ENCODE data around the gene WRAP73. TPM values are rescaled to one million over a fixed set of nuclear protein-coding genes. Genes with fewer than 3 reads are reported as not detected.

WRAP73 gene
- polyA plus RNA-seq, 2 of the 4 experiments (the other 2 are of a cell fraction), result 15.4 to 16.1 TPM

DNA sequence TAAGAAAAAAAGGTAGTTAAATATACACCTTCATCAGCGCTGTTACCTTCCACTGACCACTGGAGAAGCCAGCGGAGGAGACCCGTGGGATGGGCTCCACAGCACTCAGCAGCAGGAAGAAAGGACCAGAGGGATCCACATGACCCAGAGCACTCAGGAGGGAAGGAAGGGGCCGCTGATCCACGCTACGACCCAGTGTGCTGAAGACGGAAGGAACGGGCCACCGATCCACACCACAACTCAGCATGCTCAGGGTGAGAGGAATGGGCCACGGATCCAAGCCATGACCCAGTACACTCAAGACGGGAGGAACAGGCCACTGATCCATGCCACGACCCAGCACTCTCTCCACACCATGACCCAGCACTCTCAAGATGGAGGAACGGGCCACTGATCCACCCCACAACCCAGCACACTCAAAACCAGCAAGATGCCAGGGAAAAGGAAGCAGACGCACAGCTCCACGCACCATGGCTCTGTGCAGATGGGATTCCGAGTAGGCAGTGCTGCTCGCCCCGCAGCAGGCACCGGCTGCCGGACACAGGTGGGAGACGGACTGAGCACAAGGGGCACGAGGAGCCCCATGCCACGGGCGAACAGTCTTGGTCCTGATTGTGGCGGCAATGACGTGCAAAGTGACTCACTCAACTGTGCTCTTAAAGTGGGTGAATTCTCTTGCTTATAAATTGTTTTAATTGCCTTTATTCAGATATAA lies 8.7 kb downstream of the WRAP73 start:
- ATAC-seq (no peak), FAIRE-seq (no peak), DNase-seq (ENCODE audit: low read depth in 1 of 2, low spot score in 1 of 2) (no peak)
- Histone ChIP-seq H3K27ac (no peak overlapping the region), H3K4me2 (no peak overlapping the region), H3K9me3 (no peaks in the 10 kb centered on the region), H3K4me1 (no peaks in the 10 kb centered on the region), H3K4me3 (no peak overlapping the region)
- POLR2A ChIA-PET, result no interaction called here
- CTCF ChIA-PET, result interaction anchor here (1.0 to 1.2 kb wide), 2 partner anchors 150 to 188 kb away, joined by 3 read pairs; no protein-coding TSS in a partner anchor
- TF ChIP-seq NR3C1 (IDR thresholded peaks at IDR 0.05), result no peak
- no peak for TF ChIP-seq ESRRA (IDR thresholded peaks at IDR 0.05; ENCODE audit: borderline replicate concordance, low read length)
- 89% methylated on average over 21 of the region's 26 CpGs for WGBS (ENCODE audit: missing lambda C conversion rate)

DNA sequence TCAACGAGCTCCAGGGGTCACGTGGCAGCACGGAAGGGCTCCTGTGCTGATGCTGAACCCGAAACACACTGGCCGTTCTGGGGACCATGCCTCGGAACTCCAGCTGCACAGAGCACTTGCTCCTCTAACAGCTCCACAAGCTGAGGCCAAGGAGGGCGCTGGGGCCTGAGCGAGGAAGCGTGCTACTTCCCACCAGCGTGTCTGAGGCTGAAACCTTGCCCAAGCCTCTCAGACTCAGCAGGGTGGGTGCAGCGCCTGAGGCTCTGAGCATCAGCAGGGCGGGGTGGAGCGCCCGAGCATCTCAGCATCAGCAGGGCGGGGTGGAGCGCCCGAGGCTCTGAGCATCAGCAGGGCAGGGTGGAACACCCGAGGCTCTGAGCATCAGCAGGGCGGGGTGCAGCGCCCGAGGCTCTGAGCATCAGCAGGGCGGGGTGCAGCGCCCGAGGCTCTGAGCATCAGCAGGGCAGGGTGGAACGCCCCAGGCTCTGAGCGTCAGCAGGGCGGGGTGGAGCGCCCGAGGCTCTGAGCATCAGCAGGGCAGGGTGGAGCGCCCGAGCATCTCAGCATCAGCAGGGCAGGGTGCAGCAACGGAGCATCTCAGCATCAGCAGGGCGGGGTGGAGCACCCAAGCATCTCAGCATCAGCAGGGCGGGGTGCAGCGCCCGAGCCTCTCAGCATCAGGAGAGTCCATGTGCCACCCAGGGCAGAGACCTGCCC lies 9.6 kb downstream of the WRAP73 start:
- H3K4me1 ChIP-seq, result no peaks in the 10 kb centered on the region
- TF ChIP-seq NFE2L2 (conservative IDR thresholded peaks at IDR 0.05; ENCODE audit: low read length), result no peak
- TF ChIP-seq, protein P1, sequence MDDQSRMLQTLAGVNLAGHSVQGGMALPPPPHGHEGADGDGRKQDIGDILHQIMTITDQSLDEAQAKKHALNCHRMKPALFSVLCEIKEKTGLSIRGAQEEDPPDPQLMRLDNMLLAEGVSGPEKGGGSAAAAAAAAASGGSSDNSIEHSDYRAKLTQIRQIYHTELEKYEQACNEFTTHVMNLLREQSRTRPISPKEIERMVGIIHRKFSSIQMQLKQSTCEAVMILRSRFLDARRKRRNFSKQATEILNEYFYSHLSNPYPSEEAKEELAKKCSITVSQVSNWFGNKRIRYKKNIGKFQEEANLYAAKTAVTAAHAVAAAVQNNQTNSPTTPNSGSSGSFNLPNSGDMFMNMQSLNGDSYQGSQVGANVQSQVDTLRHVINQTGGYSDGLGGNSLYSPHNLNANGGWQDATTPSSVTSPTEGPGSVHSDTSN (IDR thresholded peaks at IDR 0.05), result no peak
- no peak for TF ChIP-seq ZFP36 (IDR thresholded peaks at IDR 0.05; ENCODE audit: borderline replicate concordance, partially characterized antibody)
- TF ChIP-seq, protein P2, sequence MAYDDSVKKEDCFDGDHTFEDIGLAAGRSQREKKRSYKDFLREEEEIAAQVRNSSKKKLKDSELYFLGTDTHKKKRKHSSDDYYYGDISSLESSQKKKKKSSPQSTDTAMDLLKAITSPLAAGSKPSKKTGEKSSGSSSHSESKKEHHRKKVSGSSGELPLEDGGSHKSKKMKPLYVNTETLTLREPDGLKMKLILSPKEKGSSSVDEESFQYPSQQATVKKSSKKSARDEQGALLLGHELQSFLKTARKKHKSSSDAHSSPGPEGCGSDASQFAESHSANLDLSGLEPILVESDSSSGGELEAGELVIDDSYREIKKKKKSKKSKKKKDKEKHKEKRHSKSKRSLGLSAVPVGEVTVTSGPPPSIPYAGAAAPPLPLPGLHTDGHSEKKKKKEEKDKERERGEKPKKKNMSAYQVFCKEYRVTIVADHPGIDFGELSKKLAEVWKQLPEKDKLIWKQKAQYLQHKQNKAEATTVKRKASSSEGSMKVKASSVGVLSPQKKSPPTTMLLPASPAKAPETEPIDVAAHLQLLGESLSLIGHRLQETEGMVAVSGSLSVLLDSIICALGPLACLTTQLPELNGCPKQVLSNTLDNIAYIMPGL (CRISPR knock-in tag; IDR thresholded peaks at IDR 0.05; ENCODE audit: borderline replicate concordance), result no peak
- no peak for TF ChIP-seq TFCP2L1 (CRISPR knock-in tag; IDR thresholded peaks at IDR 0.05)
- no peak for TF ChIP-seq HOXB5 (CRISPR knock-in tag; IDR thresholded peaks at IDR 0.05)
- TF ChIP-seq KDM5A (IDR thresholded peaks at IDR 0.05), result no peak
- TF ChIP-seq, protein P3, sequence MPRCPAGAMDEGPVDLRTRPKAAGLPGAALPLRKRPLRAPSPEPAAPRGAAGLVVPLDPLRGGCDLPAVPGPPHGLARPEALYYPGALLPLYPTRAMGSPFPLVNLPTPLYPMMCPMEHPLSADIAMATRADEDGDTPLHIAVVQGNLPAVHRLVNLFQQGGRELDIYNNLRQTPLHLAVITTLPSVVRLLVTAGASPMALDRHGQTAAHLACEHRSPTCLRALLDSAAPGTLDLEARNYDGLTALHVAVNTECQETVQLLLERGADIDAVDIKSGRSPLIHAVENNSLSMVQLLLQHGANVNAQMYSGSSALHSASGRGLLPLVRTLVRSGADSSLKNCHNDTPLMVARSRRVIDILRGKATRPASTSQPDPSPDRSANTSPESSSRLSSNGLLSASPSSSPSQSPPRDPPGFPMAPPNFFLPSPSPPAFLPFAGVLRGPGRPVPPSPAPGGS (IDR thresholded peaks at IDR 0.05), result no peak
- no peak for ATAC-seq
- ChIA-PET POLR2A (no interaction called here), CTCF (no interaction called here)
- no peak for FAIRE-seq
- 85% methylated on average over 8 of the region's 36 CpGs for WGBS (ENCODE audit: missing lambda C conversion rate)
- no peak overlapping the region for H3K4me2 ChIP-seq
- no peak overlapping the region for H3K27ac ChIP-seq
- no peaks in the 10 kb centered on the region for H3K9me3 ChIP-seq
- DNase-seq (ENCODE audit: low read depth in 1 of 2, low spot score in 1 of 2), result no peak
- no peak overlapping the region for H3K4me3 ChIP-seq

DNA sequence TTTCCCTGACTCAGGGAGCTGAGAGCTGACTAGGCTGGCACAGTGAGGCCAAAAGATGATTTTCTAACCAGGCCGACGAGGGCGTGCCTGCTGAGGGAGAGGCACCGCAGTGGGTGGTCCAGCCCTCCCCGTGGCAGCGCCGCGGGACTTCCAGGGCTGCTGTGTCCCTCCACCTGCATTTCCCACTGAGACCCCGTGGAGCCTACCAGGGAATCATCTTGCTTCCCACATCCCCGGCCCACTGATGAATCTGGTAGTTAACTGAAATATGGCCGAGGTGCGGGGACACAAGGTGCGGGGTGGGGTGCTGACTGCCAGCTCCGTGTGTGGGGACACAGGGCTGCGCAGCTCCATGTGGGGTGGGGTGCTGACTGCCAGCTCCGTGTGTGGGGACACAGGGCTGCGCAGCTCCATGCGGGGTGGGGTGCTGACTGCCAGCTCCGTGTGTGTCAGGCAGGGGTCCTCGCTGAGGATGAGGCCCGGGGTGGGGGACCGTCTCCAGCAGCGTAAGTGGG lies 10.4 kb downstream of the WRAP73 start:
- Histone ChIP-seq H3K4me3 (no peak overlapping the region), H3K9me3 (no peaks in the 10 kb centered on the region), H3K4me1 (no peaks in the 10 kb centered on the region), H3K27ac (no peak overlapping the region), H3K4me2 (no peak overlapping the region)
- ChIA-PET POLR2A (no interaction called here), CTCF (interaction anchor here (1.1 kb wide), 1 partner anchor 109 kb away, joined by 3 read pairs; no protein-coding TSS in a partner anchor)
- 91% methylated on average over 19 of the region's 23 CpGs for WGBS (ENCODE audit: missing lambda C conversion rate)
- DNase-seq (ENCODE audit: low read depth in 1 of 2, low spot score in 1 of 2), result no peak
- no peak for ATAC-seq
- FAIRE-seq, result no peak
- TF ChIP-seq, protein P4, sequence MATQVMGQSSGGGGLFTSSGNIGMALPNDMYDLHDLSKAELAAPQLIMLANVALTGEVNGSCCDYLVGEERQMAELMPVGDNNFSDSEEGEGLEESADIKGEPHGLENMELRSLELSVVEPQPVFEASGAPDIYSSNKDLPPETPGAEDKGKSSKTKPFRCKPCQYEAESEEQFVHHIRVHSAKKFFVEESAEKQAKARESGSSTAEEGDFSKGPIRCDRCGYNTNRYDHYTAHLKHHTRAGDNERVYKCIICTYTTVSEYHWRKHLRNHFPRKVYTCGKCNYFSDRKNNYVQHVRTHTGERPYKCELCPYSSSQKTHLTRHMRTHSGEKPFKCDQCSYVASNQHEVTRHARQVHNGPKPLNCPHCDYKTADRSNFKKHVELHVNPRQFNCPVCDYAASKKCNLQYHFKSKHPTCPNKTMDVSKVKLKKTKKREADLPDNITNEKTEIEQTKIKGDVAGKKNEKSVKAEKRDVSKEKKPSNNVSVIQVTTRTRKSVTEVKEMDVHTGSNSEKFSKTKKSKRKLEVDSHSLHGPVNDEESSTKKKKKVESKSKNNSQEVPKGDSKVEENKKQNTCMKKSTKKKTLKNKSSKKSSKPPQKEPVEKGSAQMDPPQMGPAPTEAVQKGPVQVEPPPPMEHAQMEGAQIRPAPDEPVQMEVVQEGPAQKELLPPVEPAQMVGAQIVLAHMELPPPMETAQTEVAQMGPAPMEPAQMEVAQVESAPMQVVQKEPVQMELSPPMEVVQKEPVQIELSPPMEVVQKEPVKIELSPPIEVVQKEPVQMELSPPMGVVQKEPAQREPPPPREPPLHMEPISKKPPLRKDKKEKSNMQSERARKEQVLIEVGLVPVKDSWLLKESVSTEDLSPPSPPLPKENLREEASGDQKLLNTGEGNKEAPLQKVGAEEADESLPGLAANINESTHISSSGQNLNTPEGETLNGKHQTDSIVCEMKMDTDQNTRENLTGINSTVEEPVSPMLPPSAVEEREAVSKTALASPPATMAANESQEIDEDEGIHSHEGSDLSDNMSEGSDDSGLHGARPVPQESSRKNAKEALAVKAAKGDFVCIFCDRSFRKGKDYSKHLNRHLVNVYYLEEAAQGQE (IDR thresholded peaks at IDR 0.05), result no peak
- TF ChIP-seq SREBF2 (IDR thresholded peaks at IDR 0.05) (no peak), MAZ (IDR thresholded peaks at IDR 0.05; ENCODE audit: borderline replicate concordance, low read depth, low read length) (no peak), TFCP2L1 (CRISPR knock-in tag; IDR thresholded peaks at IDR 0.05) (no peak)
- TF ChIP-seq, protein P5, sequence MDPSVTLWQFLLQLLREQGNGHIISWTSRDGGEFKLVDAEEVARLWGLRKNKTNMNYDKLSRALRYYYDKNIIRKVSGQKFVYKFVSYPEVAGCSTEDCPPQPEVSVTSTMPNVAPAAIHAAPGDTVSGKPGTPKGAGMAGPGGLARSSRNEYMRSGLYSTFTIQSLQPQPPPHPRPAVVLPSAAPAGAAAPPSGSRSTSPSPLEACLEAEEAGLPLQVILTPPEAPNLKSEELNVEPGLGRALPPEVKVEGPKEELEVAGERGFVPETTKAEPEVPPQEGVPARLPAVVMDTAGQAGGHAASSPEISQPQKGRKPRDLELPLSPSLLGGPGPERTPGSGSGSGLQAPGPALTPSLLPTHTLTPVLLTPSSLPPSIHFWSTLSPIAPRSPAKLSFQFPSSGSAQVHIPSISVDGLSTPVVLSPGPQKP (IDR thresholded peaks at IDR 0.05; ENCODE audit: low read depth, low read length), result no peak
